Left ventricle myocardium inferior (tissue), 1 donor: Measurements from ENCODE around the gene TIMD4. TPM values are rescaled to one million over a fixed set of nuclear protein-coding genes. Genes with fewer than 3 reads are reported as not detected.
"Not testable (repeated sequence)": the region's sequence is repeated elsewhere in the genome, so short reads cannot be mapped to it uniquely, and the experiment has no call there.

ENCODE experiments used
- DNase-seq: peaks from one replicate; pipeline ENCODE4 v3.0.0-alpha.2; 2020
- H3K27ac ChIP-seq: fragments of 200-600 bp; replicated peaks from 2 replicates; pipeline ENCODE4 v1.8.0; 2021
- H3K27me3 ChIP-seq: fragments of 200-600 bp; 2 replicates; pipeline ENCODE4 v1.8.0; 2021; ENCODE audit warnings: low read depth
- H3K36me3 ChIP-seq: fragments of 200-600 bp; 2 replicates; pipeline ENCODE4 v1.8.0; 2021
- H3K4me1 ChIP-seq: fragments of 200-600 bp; 2 replicates; pipeline ENCODE4 v1.8.0; 2021
- H3K4me3 ChIP-seq: fragments of 200-600 bp; 2 replicates; pipeline ENCODE4 v1.8.0; 2021; ENCODE audit warnings: mild to moderate bottlenecking, moderate library complexity
- H3K9me3 ChIP-seq: fragments of 200-600 bp; replicated peaks from 2 replicates; pipeline ENCODE4 v1.8.0; 2021
- intact Hi-C: fragments of 100-400 bp; cut with micrococcal nuclease; formaldehyde crosslinking; loops from one replicate; pipeline ENCODE4 v1.11.0; 2022
- total RNA-seq: library from RNA; stranded (reverse); fragmentation: NEBNext Ultra II Directional; extraction: Animal tissue kit (Norgen Biotek cat#: 25700); gene quantifications from one replicate; pipeline ENCODE4 v1.2.1, GENCODE V29; 2021
- TF ChIP-seq, protein P1 (sequence below): fragments of 200-600 bp; IDR thresholded peaks from 2 replicates; pipeline ENCODE4 v1.8.0; 2021; ENCODE audit warnings: antibody characterized with exemption, mild to moderate bottlenecking, borderline replicate concordance
- donor health status: DM: no; HTN: yes; CAD: no; lungs with severe emphysema.

The TIMD4 gene
- total RNA-seq, 1 donor from 2014 or later, result not detected

DNA sequence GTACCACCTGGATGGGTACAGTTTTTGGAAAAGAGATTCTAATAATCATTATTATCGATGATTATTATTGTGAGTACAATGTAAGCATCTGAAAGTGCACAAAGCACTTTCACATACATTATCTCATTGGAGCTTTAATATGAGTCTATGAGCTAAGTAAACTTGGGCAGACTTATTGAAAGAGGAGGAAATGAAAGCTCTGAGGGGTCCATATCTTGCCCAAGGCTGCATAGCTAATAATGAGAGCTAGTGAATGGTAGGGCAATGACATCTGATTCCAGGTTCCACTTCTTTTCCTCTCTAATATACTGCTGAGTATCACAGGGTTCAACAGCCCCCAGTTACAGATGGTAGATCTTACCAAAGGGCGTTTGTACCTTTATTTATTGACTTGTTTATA is 26.1 kb downstream of the TIMD4 start:
- Histone ChIP-seq H3K27ac (no peak overlapping the region), H3K4me3 (no peak overlapping the region), H3K9me3 (no peaks in the 10 kb centered on the region), H3K4me1 (no peaks in the 10 kb centered on the region), H3K27me3 (no peaks in the 10 kb centered on the region), H3K36me3 (no peaks in the 10 kb centered on the region)
- intact Hi-C loops, result no loop called here
- no peak for DNase-seq
- TF ChIP-seq, protein P1, sequence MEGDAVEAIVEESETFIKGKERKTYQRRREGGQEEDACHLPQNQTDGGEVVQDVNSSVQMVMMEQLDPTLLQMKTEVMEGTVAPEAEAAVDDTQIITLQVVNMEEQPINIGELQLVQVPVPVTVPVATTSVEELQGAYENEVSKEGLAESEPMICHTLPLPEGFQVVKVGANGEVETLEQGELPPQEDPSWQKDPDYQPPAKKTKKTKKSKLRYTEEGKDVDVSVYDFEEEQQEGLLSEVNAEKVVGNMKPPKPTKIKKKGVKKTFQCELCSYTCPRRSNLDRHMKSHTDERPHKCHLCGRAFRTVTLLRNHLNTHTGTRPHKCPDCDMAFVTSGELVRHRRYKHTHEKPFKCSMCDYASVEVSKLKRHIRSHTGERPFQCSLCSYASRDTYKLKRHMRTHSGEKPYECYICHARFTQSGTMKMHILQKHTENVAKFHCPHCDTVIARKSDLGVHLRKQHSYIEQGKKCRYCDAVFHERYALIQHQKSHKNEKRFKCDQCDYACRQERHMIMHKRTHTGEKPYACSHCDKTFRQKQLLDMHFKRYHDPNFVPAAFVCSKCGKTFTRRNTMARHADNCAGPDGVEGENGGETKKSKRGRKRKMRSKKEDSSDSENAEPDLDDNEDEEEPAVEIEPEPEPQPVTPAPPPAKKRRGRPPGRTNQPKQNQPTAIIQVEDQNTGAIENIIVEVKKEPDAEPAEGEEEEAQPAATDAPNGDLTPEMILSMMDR, result no peak

DNA sequence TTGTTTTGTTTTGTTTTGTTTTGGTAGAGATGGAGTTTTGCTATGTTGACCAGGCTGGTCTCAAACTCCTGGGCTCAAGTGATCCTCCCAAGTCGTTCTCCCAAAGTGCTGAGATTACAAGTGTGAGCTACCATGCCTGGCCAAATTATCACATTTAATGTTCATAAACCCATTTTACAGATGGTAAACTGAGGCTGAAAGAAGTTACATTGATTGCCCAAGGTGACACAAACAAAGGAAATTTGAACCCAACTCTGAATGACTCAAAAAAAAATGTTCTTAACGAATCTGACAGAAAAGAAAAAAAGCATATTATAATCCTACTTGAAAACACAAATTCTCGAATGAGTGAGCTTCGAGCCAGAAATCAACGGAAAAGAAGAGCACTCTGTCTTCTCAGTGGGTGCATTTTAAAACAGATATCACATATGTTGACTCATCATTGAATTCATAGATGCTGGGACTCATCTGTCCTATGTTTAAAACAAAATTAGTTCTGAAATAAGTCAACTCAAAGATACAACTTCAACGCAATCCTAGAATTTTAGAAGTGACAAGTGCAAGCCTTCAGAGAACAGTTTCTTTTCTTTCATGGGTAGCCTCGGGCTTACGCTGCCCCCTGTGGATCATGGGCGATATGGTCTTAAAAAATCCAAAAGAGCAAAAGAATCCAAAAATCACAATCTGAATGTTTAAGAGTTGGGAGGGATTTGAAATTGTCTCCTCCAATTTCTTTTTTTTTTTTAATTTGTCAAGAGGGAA is 28.4 kb downstream of the TIMD4 start:
- no peak overlapping the region for H3K27ac ChIP-seq
- intact Hi-C loops, result no loop called here
- no peaks in the 10 kb centered on the region for H3K36me3 ChIP-seq
- H3K27me3 ChIP-seq, result no peaks in the 10 kb centered on the region
- no peaks in the 10 kb centered on the region for H3K4me1 ChIP-seq
- H3K9me3 ChIP-seq, result peaks cover 5% of the 10 kb centered on the region
- TF ChIP-seq, protein P1, result peak; percentile 61
- no peak for DNase-seq
- no peak overlapping the region for H3K4me3 ChIP-seq

DNA sequence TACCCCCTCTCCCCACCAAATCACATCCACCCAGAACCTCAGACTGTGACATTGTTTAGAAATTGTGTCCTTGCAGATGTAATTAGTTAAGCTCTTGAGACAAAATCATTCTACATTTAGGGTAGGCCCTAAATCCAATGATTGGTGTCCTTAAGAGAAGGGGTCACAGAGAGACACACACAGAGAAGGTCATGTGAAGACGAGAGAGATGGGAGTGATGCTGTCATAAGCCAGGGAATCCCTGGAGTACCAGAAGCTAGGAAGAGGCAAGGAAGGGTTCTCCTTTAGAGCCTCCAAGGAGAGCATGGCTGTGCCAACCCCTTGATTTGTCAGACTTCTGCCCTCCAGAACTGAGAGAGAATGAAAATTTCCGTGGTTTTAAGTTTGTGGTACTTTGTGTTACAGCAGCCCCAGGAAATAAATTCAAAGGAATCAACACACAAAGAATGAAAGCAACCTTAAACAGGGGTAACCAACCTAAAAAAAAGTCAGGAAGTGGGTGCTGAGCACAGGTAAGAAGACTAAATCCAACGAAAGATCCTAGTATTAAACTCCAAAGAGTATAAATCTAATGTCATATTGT is 33.6 kb downstream of the TIMD4 start:
- TF ChIP-seq, protein P1, result no peak
- peaks cover 5% of the 10 kb centered on the region for H3K27me3 ChIP-seq
- no peak overlapping the region for H3K4me3 ChIP-seq
- no peak for DNase-seq
- no peaks in the 10 kb centered on the region for H3K36me3 ChIP-seq
- peaks cover 5% of the 10 kb centered on the region for H3K9me3 ChIP-seq
- no peak overlapping the region for H3K27ac ChIP-seq
- H3K4me1 ChIP-seq, result no peaks in the 10 kb centered on the region
- intact Hi-C loops, result no loop called here

DNA sequence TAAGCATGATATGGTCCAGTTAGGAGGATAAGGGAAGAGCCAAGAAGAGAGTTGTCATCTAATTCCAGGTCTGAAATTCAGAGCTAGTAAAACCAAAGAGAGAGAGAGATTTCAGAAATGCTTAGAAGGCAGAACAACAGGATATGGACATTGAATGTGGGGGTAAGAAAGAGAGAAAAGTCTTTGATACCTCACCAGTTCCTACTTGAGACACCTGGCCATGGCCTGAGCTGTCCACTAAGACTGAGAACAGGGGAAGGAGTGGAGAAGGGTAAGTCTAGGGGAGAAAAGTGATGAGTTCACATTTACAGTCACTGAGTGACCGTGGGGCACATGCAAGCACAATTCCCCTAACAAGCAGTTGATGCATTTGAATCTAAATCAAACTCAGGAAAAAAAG is 35.5 kb downstream of the TIMD4 start:
- no peak for DNase-seq
- Histone ChIP-seq H3K4me3 (no peak overlapping the region), H3K36me3 (no peaks in the 10 kb centered on the region), H3K27me3 (peaks cover 5% of the 10 kb centered on the region), H3K4me1 (no peaks in the 10 kb centered on the region), H3K9me3 (peaks cover 5% of the 10 kb centered on the region), H3K27ac (no peak overlapping the region)
- intact Hi-C loops, result no loop called here
- TF ChIP-seq, protein P1, result no peak

DNA sequence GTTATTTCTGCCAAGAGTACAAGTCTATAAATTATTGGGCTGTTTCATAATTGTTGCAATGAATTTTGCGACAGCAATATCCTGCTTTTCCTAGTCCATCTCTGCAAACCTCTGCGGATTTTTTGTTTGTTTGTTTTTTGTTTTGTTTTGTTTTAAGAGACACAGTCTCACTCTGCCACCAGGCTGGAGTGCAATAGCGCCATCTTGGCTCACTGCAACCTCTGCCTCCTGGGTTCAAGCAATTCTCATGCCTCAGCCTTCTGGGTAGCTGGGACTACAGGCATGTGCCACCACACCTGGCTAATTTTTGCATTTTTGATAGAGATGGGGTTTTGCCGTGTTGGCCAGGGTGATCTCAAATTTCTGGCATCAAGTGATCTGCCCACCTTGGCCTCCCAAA is 37.3 kb downstream of the TIMD4 start:
- H3K36me3 ChIP-seq, H3K4me3 ChIP-seq, DNase-seq, H3K9me3 ChIP-seq, intact Hi-C loops, H3K27ac ChIP-seq, H3K27me3 ChIP-seq, H3K4me1 ChIP-seq: not testable (repeated sequence)

DNA sequence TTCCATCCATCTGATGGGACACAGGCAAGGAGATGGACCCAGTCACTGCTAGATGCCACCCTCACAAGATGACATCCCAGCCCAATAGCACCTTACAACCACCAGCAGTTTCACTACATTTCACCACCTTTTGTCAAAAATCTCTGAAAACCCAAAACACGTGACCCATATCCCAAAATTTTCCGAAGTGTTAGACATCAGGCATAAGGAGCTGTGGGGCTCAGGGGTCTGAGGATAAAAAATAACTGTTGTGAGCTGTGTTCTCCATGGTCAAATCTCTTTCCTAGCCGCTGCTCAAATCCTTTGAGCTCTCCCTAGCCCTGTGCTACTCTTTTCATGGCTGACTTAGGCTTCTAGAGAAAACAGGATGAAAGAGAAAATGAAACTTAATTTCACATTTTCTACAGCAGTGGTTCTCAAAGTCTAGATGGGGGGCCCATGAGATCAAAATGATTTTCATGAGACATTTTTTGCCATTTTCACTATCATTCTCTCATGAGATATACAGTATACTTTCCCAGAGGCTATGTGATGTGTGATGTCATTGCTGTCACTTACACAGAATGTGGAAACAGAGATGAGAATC is 40.7 kb downstream of the TIMD4 start:
- Histone ChIP-seq H3K27ac (no peak overlapping the region), H3K9me3 (no peaks in the 10 kb centered on the region), H3K27me3 (peaks cover 5% of the 10 kb centered on the region), H3K4me3 (no peak overlapping the region), H3K4me1 (no peaks in the 10 kb centered on the region), H3K36me3 (no peaks in the 10 kb centered on the region)
- intact Hi-C loops, result no loop called here
- no peak for DNase-seq
- TF ChIP-seq, protein P1, result no peak
